Naive thymus-derived CD8-positive, alpha-beta T cell (primary cell): ENCODE results near the gene XAF1. TPM values are rescaled to one million over a fixed set of nuclear protein-coding genes. Genes with fewer than 3 reads are reported as not detected.
"Not testable (repeated sequence)": the region's sequence is repeated elsewhere in the genome, so short reads cannot be mapped to it uniquely, and the experiment has no call there.

Source experiments
- ATAC-seq, 2 donors: fragments of 150-1000 bp; cut with Tn5 transposase in 1 of 2; sonication (Bioruptor Pico), chemical (Tn5 transposase) in 1 of 2; 1 replicate in 1 of 2; 2 replicates in 1 of 2; pipeline ENCODE4 v1.10.0; 2021; ENCODE audit warnings: mild to moderate bottlenecking in 2 of 2, moderate library complexity in 2 of 2
- POLR2A ChIA-PET: fragments of 350-600 bp; sonication (Branson Sonifier 250); formaldehyde crosslinking; loops from one replicate; lab custom pipeline; 2021; ENCODE audit warnings: antibody characterized with exemption; lab: Charles Lee
- DNase-seq, 10 donors: peaks; one replicate each; pipeline versions ENCODE4 v3.0.0 to v3.0.0-alpha.2; 2020 to 2022
- H3K27ac Mint-ChIP-seq, 10 donors: one replicate each; pipeline ENCODE4 v1.8.0; 2020 to 2022; ENCODE audit warnings: mild to moderate bottlenecking in 10 of 10, mixed read lengths in 10 of 10, moderate library complexity in 4 of 10, inconsistent platforms in 1 of 10
- H3K27me3 Mint-ChIP-seq, 5 donors: one replicate each; pipeline ENCODE4 v1.8.0; 2021 to 2022; ENCODE audit warnings: mixed read lengths in 5 of 5
- H3K36me3 Mint-ChIP-seq, 3 donors: one replicate each; pipeline ENCODE4 v1.8.0; 2020 to 2022; ENCODE audit warnings: mixed read lengths in 3 of 3, mild to moderate bottlenecking in 2 of 3, inconsistent platforms in 1 of 3
- H3K4me1 Mint-ChIP-seq, 4 donors: one replicate each; pipeline ENCODE4 v1.8.0; 2021 to 2022; ENCODE audit warnings: mixed read lengths in 4 of 4
- H3K4me3 Mint-ChIP-seq, 10 donors: one replicate each; pipeline ENCODE4 v1.8.0; 2020 to 2022; ENCODE audit warnings: mild to moderate bottlenecking in 10 of 10, mixed read lengths in 10 of 10, moderate library complexity in 6 of 10, inconsistent platforms in 1 of 10
- H3K9me3 Mint-ChIP-seq, 9 donors: one replicate each; pipeline ENCODE4 v1.8.0; 2020 to 2022; ENCODE audit warnings: mixed read lengths in 9 of 9, mild to moderate bottlenecking in 3 of 9, inconsistent platforms in 1 of 9, moderate library complexity in 1 of 9
- polyA plus RNA-seq, 3 donors: library from polyadenylated mRNA; unstranded; fragments of 300-500 nt; fragmentation: Illumina TruSeq; gene quantifications; one replicate each; pipeline ENCODE4 v1.2.3, GENCODE V29; 2021
- total RNA-seq, 8 experiments: library from RNA in 2 of 8; stranded (reverse) in 2 of 8; gene quantifications; one replicate each; pipeline ENCODE4 v1.2.3 and lab custom pipeline; 2021 to 2026

Gene XAF1
- total and polyA plus RNA-seq, 5 experiments from 2014 or later, result 19.7 to 41.3 (median 40.0) TPM

DNA sequence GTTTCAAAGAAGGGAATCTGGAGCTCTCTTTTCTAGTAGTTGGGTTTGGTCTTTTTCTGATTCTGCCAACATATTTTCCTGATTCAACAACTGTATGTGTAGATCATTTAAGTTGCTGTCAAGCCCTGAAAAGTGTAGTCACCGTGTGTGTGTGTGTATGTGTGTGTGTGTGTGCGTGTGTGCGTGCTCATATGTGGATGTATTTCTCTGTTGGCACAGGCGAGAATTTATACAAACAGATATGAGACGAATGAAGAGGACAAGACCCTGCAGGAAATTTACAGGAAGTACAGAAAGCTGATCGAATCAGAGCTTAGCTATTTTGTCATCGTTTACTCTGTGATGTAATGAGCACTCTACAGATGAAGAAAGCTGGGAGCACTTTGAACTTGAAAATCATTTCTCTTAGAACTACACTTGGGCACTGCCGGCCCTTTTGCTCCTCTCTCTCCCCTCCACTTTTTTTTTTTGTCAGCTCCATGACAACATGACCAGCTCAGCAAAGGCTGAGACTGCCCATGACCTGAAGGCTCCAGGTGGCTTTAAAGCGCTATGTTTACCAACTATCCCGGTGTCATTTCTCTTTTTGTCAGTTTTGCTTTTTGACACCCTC, 31.3 kb downstream of the XAF1 start:
- no peak overlapping the region for H3K4me3 Mint-ChIP-seq
- peaks cover 39 to 83% (median 45%) of the 10 kb centered on the region in 5 donors for H3K27me3 Mint-ChIP-seq
- DNase-seq, result no peak
- H3K4me1 Mint-ChIP-seq, result peaks cover 0 to 5% (median 0%) of the 10 kb centered on the region in 4 donors
- H3K36me3 Mint-ChIP-seq, result peaks cover 0 to 40% (median 7%) of the 10 kb centered on the region in 3 donors
- H3K9me3 Mint-ChIP-seq, result peaks cover 9 to 54% (median 24%) of the 10 kb centered on the region in 9 donors
- H3K27ac Mint-ChIP-seq, result no peak overlapping the region
- POLR2A ChIA-PET, result no interaction called here
- ATAC-seq, result no peak

DNA sequence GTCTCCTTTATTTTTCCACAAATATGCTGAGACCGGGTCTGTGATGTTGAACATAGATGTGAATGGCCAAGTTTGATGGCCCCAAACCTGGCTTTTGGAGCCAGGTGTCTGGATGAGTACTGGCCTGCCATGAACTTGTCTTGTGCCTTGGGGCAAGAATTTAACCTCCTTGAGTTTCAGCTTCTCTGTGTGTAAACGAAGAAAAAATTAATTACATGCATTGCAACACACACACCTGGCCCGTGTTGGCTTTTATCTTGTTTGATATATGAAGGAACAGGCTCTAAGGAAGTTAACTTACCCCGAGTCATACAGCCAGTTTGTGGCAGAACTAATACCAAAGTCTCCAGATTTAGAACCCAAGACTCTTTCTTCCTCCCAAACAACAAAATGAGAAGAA, 33.3 kb downstream of the XAF1 start:
- POLR2A ChIA-PET, result no interaction called here
- H3K36me3 Mint-ChIP-seq, result peaks cover 0 to 20% (median 3%) of the 10 kb centered on the region in 3 donors
- peaks cover 35 to 74% (median 44%) of the 10 kb centered on the region in 5 donors for H3K27me3 Mint-ChIP-seq
- peaks cover 0 to 35% (median 12%) of the 10 kb centered on the region in 9 donors for H3K9me3 Mint-ChIP-seq
- no peak for ATAC-seq
- H3K4me1 Mint-ChIP-seq, result peaks cover 0 to 5% (median 0%) of the 10 kb centered on the region in 4 donors
- no peak for DNase-seq
- H3K4me3 Mint-ChIP-seq, result no peak overlapping the region
- H3K27ac Mint-ChIP-seq, result no peak overlapping the region

DNA sequence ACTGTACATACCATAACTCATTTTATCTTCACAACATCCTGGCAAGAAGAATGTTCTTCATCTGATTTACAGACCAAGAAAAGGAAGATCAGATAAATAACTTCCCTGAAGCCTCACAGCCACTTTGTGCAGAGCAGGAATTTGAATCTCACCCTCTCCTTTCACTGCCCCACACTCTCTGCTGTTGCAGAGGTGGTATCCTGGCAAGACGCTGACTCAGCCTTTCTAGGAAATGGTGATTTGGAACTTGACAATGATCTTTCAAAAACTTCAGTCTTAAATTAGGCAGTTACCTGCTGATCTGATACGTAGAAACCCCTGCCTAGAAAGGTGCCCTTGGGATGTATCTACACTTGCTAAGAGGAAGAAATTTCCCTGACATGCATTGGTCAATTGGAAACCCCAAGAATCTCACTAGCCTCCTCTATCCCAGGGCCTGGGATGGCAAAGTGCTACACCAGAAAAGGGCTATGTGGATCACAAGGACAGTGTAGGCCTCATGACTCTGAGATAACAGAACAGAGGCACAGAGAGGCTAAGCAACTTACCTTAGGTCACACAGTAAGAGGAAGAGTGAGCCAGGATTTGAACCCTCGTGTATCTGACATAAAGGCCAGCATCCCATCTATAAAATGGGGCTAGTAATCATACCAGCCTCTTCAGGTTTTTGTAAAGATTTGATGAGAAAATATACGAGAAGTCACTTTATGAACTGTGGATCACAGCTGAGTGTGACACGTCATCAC, 38.1 kb downstream of the XAF1 start:
- Mint-ChIP-seq H3K4me3 (no peak overlapping the region), H3K36me3 (no peaks in the 10 kb centered on the region), H3K9me3 (no peaks in the 10 kb centered on the region), H3K27ac (no peak overlapping the region), H3K4me1 (no peaks in the 10 kb centered on the region), H3K27me3 (peaks cover 15 to 57% (median 25%) of the 10 kb centered on the region in 5 donors)
- no peak for DNase-seq
- ATAC-seq, result no peak
- POLR2A ChIA-PET, result no interaction called here

DNA sequence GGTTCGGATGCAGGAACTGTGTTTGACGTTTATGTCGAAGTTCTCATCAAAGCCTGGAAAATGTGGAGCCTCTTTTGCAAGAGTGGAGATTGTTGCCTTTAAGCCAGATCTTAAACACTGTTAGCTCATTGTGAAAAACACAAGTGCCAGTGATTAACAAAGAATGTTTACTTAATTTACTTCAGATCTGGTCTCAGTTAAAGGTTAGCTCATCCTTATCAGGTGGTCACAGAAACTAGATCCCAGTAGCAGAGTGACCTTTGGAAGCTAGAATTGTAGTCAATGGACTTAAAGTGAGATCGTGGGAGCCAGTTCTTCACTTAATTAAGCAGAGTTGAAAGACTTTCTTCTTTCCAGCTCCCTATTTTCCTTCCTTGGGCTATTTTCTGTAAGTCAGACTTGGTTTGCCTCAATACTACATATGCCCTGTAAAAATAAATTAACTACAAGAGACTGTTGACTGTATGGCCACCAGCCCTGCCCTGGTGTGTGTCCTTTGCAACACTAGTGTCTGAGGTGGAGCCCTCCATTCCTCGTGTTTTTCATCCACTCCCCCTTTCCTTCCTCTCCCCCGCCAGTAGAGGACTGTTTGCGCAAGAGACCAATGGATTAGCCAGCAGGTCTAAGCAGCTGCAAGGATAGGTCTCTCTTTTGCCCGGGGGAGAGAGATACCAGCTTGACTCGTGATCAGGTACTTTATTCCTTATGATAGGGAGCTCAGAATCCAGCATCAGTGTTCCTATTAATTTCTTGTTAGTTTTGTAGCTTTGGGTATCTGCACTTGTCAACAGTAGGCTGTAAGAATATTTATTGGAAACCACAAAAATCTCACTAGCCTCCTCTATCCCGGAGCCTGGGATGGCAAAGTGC, 40.4 kb downstream of the XAF1 start:
- POLR2A ChIA-PET, result no interaction called here

DNA sequence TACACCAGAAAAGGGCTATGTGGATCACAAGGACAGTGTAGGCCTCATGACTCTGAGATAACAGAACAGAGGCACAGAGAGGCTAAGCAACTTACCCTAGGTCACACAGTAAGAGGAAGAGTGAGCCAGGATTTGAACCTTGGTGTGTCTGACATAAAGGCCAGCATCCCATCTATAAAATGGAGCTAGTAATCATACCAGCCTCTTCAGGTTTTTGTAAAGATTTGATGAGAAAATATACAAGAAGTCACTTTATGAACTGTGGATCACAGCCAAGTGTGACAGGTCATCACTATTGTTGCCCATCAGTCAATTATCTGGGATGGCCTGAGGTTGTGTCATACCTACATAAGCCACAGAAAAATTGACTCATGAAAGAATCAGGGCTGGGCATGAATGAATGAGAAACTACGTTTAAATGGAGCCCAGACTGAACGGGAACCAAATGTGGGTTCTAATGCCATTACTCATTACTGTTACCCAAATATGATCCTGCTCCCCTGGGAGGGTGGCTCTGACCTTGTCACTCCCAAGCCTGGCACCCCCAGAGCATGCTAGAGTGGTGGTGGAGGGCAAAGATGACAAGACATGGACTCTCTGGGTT, 41.1 kb downstream of the XAF1 start:
- Mint-ChIP-seq H3K36me3 (no peaks in the 10 kb centered on the region), H3K4me1 (no peaks in the 10 kb centered on the region), H3K27ac (no peak overlapping the region), H3K27me3 (peaks cover 9 to 37% (median 15%) of the 10 kb centered on the region in 5 donors), H3K9me3 (no peaks in the 10 kb centered on the region), H3K4me3 (no peak overlapping the region)
- DNase-seq, result no peak
- ATAC-seq, result no peak
- POLR2A ChIA-PET, result no interaction called here

More for the DNA sequence above, 40.4 kb downstream of the XAF1 start:
- Mint-ChIP-seq H3K36me3 (no peaks in the 10 kb centered on the region), H3K27me3 (peaks cover 9 to 44% (median 19%) of the 10 kb centered on the region in 5 donors), H3K9me3 (no peaks in the 10 kb centered on the region), H3K27ac (no peak overlapping the region), H3K4me3 (no peak overlapping the region), H3K4me1 (no peaks in the 10 kb centered on the region)
- ATAC-seq (no peak), DNase-seq (no peak)

DNA sequence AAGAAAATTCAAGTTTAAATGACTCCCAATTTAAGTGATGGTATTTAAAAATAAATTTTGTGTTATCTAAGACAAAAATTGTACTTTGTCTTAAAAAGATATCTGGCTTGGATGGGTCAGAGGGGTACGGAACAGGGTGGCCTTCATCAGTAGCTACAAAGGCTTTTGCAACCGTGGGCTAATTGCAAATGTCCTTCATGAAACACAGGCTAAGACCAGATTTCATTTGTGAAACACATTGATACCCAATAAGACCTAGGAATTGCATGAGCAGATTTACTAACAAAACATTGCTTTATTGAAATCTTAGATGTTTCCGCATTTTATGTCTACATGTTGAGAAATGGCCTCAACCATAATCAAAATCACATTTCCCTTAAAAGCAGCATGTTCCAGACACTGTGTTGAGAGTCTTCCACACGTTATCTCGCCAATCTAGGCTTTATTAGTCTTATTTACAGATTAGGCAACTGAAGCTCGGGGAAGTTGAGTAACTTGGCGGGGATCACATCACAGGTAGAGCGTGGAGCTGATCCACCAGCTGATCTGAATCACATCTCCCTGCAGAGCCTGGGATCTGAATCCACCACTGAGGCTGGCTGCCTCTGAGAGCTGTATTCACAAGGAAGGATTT, 42.0 kb downstream of the XAF1 start:
- DNase-seq (no peak), ATAC-seq (no peak)
- Mint-ChIP-seq H3K9me3 (no peaks in the 10 kb centered on the region), H3K27me3 (peaks cover 5 to 28% (median 8%) of the 10 kb centered on the region in 5 donors), H3K36me3 (no peaks in the 10 kb centered on the region), H3K27ac (no peak overlapping the region), H3K4me1 (no peaks in the 10 kb centered on the region), H3K4me3 (no peak overlapping the region)
- POLR2A ChIA-PET, result no interaction called here

DNA sequence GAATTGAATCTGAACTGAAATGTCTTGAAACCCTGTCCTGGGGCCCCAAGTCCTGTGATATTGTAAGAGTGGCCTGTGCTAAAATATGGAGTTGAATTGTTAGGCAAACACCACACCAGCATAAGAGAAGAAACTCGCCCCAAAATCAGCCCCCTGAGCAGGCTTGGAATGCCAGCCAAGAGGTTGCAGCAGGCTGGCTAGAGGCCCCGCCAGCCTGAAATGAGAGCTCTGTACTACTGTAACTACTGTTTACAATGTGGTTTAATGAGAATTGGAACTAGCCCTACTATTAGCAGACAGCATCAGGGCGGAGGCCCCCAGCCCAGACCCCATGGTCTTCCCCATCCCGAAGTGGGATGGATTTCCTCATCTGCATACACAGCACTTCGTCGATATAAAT, 43.9 kb downstream of the XAF1 start:
- no peaks in the 10 kb centered on the region for H3K36me3 Mint-ChIP-seq
- no peak for ATAC-seq
- DNase-seq, result no peak
- peaks cover 1 to 16% (median 6%) of the 10 kb centered on the region in 5 donors for H3K27me3 Mint-ChIP-seq
- no peak overlapping the region for H3K27ac Mint-ChIP-seq
- no peaks in the 10 kb centered on the region for H3K4me1 Mint-ChIP-seq
- H3K4me3 Mint-ChIP-seq, result no peak overlapping the region
- POLR2A ChIA-PET, result no interaction called here
- H3K9me3 Mint-ChIP-seq, result no peaks in the 10 kb centered on the region

DNA sequence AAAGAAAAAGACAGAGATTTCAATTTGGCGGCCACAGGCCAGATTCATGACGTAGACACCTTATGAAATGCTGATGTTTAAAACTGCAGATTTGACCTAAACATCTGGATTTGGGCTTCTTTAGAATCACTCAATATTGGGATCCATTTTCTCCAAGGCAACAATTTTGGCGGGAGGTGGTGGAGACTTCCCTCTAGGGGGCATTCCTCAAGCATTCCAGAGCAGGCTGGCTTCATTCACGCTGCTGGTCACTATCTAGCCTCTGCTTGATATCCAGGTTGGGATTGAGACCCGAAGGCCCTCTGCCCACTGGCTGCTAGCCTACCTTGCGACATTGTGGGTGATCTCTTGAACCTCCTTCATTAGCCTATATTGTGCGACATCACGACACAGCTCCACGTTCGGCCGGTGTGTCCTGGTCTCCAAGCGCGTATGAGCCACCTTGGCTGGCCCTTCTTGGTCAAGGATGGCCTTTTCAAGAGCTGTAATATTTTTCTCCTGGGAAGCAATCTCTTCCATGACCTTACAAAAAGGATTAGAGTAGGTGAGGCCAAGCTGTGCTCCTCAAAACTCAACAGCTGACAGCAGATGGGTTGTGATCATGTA, 44.7 kb downstream of the XAF1 start:
- H3K36me3 Mint-ChIP-seq, result no peaks in the 10 kb centered on the region
- H3K27ac Mint-ChIP-seq, result no peak overlapping the region
- peaks cover 0 to 16% (median 4%) of the 10 kb centered on the region in 5 donors for H3K27me3 Mint-ChIP-seq
- ATAC-seq, result no peak
- no peaks in the 10 kb centered on the region for H3K4me1 Mint-ChIP-seq
- no peak overlapping the region for H3K4me3 Mint-ChIP-seq
- DNase-seq, result no peak
- no peaks in the 10 kb centered on the region for H3K9me3 Mint-ChIP-seq
- POLR2A ChIA-PET, result no interaction called here

DNA sequence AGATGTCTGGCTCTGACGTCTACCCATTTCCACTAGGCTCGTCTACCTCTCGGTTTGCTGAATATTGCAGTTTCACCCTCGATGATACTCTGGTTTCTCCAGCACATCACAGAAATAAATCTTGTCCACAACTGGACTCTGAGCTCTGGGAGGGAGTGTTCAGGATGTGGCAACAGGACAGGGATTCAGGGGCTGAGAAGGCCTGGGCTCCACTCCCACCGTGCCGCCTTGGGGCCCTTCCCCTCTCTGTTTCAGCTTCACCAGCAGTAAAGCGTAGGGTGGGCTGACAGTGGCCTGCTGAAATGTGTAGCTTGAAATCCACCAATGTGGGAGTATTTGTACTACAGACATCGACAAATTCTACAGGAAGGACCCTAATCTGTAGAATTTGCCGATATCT, 55.7 kb downstream of the XAF1 start:
- no peak overlapping the region for H3K27ac Mint-ChIP-seq
- peaks cover 0 to 8% (median 0%) of the 10 kb centered on the region in 3 donors for H3K36me3 Mint-ChIP-seq
- H3K27me3 Mint-ChIP-seq, result peaks cover 15 to 49% (median 26%) of the 10 kb centered on the region in 5 donors
- no peak for ATAC-seq
- POLR2A ChIA-PET, result no interaction called here
- H3K4me3 Mint-ChIP-seq, result no peak overlapping the region
- DNase-seq, result no peak
- H3K4me1 Mint-ChIP-seq, result no peaks in the 10 kb centered on the region
- H3K9me3 Mint-ChIP-seq, result peaks cover 0 to 4% (median 0%) of the 10 kb centered on the region in 9 donors

DNA sequence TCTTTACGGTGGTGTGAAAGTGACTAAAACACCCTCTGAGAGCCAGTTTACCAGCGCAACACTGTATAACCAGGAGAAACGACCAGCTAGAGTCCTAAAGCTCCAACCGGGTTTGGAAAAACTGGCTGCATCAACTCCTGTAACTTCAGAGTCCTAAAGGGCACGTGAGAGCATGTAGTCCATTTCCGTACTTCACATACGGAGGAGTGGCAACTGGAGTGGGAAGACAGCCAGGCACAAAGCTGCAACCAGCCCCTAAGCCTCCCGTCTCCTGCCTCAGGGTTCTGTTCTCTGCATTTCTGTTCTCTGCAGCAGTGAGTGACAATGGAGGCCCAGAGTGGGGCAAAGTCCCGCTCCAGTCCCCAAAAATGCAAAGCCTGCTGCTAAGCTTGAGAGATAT, 56.4 kb downstream of the XAF1 start:
- ATAC-seq, result no peak
- Mint-ChIP-seq H3K27me3 (peaks cover 15 to 53% (median 28%) of the 10 kb centered on the region in 5 donors), H3K36me3 (peaks cover 0 to 8% (median 0%) of the 10 kb centered on the region in 3 donors), H3K4me1 (no peaks in the 10 kb centered on the region), H3K9me3 (peaks cover 0 to 4% (median 0%) of the 10 kb centered on the region in 9 donors), H3K4me3 (no peak overlapping the region), H3K27ac (no peak overlapping the region)
- POLR2A ChIA-PET, result no interaction called here
- no peak for DNase-seq

DNA sequence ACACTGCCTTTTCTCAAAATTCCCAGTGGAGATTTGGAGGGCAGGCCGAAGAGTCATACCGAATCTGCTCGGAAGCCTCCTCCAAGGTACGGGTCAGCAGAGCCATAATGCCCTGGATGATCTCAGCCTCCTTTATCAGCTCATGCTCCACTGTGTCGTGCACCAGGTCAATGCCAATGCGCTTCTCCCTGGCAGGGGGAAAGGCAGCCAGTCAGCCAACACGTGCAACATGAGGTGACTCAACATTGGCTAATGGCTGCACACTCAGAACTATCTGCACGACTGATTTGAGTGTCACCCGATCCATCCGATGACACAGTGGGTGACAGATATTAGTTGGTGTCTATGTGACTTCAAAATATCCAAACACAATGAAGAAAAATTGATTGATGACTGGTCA, 59.9 kb downstream of the XAF1 start:
- no peaks in the 10 kb centered on the region for H3K4me1 Mint-ChIP-seq
- H3K27ac Mint-ChIP-seq, result no peak overlapping the region
- DNase-seq (no peak), ATAC-seq (no peak)
- no peaks in the 10 kb centered on the region for H3K36me3 Mint-ChIP-seq
- H3K27me3 Mint-ChIP-seq, result peaks cover 18 to 54% (median 28%) of the 10 kb centered on the region in 5 donors
- H3K9me3 Mint-ChIP-seq, result peaks cover 0 to 4% (median 0%) of the 10 kb centered on the region in 9 donors
- POLR2A ChIA-PET, result no interaction called here
- no peak overlapping the region for H3K4me3 Mint-ChIP-seq

DNA sequence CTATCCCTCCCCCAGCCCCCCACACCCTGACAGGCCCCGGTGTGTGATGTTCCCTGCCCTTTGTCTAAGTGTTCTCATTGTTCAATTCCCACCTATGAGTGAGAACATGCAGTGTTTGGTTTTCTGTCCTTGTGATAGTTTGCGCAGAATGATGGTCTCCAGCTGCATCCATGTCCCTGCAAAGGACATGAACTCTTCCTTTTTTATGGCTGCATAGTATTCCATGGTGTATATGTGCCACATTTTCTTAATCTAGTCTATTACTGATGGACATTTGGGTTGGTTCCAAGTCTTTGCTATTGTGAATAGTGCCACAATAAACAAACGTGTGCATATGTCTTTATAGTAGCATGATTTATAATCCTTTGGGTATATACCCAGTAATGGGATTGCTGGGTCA, 60.5 kb downstream of the XAF1 start:
- H3K27me3 Mint-ChIP-seq, result peaks cover 16 to 53% (median 30%) of the 10 kb centered on the region in 5 donors
- ATAC-seq, POLR2A ChIA-PET, H3K4me1 Mint-ChIP-seq, H3K9me3 Mint-ChIP-seq, DNase-seq, H3K36me3 Mint-ChIP-seq, H3K27ac Mint-ChIP-seq, H3K4me3 Mint-ChIP-seq: not testable (repeated sequence)
